ENCODE measurements around the gene SF3B1.
A peak's percentile ranks its signal among the peaks of the same experiment; 100 is the strongest.
"Not testable (repeated sequence)": the region's sequence is repeated elsewhere in the genome, so short reads cannot be mapped to it uniquely, and the experiment has no call there.

The SF3B1 gene

GRCh38 chr2:197379918-197380309 lies 54.9 kb downstream of the SF3B1 start:
- DNase-seq (ENCODE audit: low spot score), result not testable (repeated sequence)

DNA sequence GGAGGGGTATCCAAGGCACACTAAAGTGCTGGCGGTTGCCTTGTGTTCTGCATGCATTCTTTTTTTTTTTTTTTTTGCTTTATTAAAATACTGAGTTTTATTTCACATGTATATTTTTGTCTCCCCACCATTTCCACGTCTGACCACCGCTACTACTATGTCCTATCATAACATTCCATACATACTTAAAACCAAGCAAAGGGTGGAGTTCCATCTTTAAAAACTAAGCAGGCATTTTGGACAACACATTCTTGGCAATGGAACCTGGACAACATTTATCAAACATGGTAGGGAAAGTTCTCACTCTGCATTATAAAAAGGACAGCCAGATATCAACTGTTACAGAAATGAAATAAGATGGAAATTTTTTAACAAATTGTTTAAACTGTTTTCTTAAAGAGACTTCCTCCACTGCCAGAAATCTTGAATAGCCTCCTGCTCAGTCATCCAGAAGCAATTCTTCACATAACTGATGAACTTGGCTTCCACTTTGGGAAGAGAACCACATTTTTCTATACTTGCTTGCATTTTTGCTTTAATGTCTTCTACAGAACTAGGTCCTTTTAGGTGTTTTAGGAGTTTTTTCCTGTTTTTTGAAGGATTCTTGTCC lies 55.4 kb downstream of the SF3B1 start:
- DNase-seq (ENCODE audit: low spot score), result not testable (repeated sequence)

DNA sequence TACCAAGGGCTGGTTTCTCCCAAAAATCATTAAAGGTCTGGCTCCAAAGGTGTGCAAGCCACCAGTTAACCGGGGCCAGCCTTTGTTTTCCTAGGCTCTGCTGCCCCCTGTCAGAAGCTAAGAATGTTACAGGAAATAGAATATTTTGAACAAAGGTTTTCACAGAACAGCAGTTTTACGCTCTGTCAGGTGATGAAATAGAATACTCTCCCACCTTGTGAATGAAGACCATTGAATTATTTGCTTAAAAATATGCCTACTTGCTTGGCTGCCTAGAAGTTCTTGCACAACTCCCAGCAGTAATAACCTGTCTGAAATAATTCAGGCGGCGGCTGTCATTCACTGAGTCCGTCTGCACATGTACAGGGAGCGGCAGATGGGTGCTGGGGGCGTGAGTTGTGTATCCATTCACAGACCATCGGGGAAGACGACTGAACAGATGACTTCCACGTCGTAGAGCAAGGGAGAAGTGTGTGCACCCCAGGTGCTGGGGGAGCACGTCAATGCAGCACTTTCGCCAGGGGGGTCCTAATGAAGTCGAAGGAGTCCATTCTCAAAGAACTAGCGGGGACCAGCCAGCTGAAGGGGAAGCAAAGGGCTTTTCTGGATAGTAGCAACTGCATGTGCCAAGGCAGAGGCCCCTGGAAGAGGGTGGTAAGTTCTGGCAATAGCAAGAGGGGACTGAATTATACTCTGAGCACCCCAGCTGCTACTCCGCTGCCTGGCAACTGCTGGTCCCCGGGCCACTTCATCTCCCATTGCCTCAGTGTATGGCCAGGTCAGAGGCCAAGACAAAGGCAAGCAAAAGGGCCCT lies 56.1 kb downstream of the SF3B1 start:
- DNase-seq (ENCODE audit: low spot score), result peak; percentile 64

DNA sequence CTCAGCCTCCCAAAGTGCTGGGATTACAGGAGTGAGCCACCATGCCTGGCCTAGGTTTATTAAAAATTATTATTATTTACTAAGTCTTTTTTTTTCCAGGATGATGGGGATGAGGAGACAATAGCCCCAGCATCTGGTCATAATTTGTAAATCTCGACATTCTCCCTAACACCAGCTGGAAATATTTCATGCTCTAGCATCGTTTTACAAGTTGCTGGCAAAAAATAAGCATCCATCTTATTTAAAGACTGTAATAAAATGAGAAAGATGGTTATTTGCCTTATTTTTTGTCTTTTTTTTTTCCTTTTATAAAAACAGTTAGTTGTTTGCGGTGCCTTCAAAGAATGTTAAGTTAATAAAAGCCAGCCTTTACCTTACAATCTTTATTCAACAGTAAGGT lies 56.7 kb downstream of the SF3B1 start:
- DNase-seq (ENCODE audit: low spot score), result no peak

GRCh38 chr2:197377670-197378069 lies 57.2 kb downstream of the SF3B1 start:
- no peak for DNase-seq (ENCODE audit: low spot score)

- DNase-seq (ENCODE audit: low spot score), result peak; percentile 21
Measured at GRCh38 chr2:197372592-197372991, 62.2 kb downstream of the SF3B1 start.

DNA sequence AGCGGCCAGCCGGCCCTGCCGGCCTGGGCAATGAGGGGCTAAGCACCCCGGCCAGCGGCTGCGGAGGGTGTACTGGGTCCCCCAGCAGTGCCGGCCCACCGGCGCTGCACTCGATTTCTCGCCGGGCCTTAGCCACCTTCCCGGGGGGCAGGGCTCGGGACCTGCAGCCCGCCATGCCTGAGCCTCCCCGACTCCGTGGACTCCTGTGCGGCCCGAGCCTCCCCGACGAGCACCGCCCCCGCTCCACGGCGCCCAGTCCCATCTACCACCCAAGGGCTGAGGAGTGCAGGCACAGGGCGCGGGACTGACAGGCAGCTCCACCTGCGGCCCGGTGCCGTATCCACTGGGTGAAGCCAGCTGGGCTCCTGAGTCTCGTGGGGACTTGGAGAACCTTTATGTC lies 64.2 kb downstream of the SF3B1 start:
- DNase-seq (ENCODE audit: low spot score), result not testable (repeated sequence)

GRCh38 chr2:197369933-197370320 lies 64.9 kb downstream of the SF3B1 start:
- no peak for DNase-seq (ENCODE audit: low spot score)

DNA sequence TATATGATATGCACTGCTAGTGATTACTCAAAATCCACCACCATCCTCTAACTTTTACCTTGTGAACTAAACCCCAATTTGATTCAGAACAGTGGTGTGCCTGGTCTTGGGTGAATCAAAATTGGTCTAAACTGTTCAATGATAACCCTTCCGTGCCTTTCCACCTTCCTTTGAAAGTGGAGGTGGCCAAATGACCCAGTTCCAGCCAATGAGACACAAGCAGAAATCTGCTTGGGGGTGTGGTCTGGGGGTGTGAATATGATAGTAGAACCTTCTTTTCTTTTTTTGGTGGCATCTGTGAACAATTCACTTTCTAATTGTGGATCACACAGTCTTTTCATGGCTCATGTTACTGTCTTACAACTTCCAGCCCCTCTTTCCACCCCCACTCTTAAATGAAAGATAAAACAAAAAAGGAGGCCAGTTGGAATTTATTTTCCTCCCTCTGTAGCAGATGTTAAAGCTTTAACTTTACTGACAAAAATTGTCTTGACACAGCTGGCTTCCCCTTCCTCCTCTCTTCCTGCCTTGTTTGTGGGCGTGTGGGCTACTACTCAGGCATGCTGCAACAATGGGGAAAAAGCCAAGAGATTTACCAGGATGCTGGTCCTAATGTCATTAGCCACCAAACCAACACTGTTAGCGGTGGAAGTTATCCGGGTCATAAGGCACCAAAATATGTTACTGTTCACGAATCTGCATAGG lies 65.4 kb downstream of the SF3B1 start:
- DNase-seq (ENCODE audit: low spot score), result peak; percentile 15

DNA sequence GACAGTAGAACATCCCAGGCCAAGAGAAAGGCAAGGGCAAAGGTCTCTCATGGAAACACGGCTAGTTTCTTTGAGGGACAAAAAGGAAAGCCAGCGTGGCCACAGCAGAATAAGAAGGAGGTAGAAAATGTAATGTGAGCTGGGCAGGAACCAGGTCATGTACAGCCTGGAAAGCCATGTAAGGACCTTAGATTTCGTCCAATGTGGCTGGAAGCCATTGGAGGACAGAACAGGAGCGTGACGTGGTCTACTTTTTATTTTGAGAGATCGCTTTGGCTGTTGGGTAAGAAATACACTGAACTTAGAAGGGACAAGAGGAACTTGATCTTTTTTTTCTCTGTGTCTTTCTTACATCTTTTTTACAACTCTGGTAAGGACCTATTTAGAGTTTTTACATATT lies 66.4 kb downstream of the SF3B1 start:
- no peak for DNase-seq (ENCODE audit: low spot score)

- DNase-seq (ENCODE audit: low spot score), result no peak
Measured at GRCh38 chr2:197363998-197364397, 70.8 kb downstream of the SF3B1 start.

DNA sequence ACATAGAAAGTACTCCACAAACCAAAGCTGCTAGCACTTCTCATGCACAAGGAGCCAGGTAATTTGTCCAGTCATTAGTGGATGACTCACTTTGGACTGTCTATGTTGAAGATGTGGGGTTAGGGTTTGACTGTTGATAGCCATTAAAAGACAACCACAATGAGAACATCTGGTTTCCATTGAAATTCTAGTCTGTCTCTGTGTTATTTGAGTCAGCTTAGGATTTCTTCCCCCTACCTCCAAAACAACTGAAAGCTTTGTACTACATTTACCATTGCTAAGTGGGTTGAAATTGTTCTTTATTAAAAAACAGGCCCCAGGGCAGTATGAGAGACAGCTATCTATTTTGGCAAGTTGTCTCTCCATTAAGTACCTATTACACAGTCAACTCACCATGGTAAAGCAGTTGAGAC lies 74.1 kb downstream of the SF3B1 start:
- peak; percentile 65 for DNase-seq (ENCODE audit: low spot score)

DNA sequence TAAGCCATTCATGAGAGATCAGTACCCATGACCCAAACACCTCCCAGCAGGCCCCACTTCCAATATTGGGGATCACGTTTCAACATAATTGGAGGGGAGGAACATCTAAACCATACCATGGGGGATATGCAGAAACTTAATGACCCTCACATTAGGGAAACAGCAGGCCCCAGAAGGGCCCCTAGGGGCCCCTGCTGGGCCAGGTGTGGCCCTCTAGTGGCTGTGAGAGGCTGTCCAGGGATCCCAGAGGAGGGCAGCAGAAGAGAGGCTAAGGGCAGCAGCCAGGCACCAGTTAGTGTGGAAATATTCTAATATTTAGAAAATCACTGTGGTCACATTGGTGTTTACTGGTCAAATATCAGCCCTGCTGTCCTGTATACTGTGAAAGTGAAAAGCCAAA lies 75.0 kb downstream of the SF3B1 start:
- no peak for DNase-seq (ENCODE audit: low spot score)

GRCh38 chr2:197358931-197359330 lies 75.9 kb downstream of the SF3B1 start:
- peak; percentile 44 for DNase-seq (ENCODE audit: low spot score)

- no peak for DNase-seq (ENCODE audit: low spot score)
Measured at GRCh38 chr2:197357986-197358385, 76.8 kb downstream of the SF3B1 start.

DNA sequence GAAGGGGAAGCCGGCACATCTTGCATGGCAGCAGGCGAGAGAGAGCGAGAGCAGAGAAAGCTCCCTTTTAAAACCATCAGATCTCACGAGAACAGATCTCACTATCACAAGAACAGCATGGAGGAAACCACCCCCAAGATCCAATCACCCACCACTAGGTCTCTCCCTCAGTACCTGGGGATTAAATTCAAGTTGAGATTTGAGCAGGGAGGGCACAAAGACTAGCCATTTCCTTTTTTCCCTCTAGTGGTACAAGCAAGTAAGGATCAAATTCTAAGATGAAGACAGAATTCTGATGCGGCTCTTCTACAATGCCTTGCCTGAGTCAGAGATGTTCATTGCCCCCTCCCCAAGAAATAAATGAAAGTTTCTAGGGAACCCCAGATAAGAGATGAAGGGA lies 78.7 kb downstream of the SF3B1 start:
- no peak for DNase-seq (ENCODE audit: low spot score)

DNA sequence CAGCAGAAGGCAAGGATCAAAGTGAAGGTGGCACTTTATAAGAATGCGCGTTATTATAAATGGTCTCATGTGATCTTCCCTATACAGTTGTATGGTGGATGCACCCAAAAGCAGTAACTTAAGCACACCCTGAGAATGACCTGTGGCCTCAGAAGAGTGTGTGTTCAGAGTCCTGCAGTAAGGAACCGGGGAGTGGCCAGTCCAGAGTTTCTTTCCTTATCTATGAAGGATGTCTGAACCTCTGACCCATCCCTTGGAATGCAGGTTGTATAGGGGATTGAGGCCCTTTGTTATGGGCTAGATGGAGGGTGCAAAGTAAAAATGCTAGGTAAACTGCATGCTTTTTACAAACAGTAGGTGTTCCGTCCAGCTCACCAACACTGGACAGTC lies 80.7 kb downstream of the SF3B1 start:
- DNase-seq (ENCODE audit: low spot score), result no peak

GRCh38 chr2:197353393-197354168 lies 81.2 kb downstream of the SF3B1 start:
- no peak for DNase-seq (ENCODE audit: low spot score)

DNA sequence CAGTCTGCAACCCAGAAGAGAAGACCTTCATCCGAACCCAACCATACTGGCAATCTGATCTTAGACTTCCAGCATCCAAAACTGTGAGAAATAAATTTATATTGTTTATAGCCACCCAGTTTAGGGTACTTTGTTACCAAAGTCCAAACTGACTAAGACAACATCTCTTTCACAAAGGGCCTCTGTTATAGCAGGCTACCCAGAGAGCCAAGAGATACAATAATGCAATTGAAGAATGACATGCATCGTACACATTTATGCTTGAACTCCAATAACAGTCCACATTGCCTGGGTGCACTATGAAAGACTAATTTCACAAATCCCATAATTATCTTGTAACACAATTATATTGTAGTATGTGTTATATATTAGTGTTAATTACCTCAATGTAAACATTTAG lies 85.1 kb downstream of the SF3B1 start:
- no peak for DNase-seq (ENCODE audit: low spot score)

- DNase-seq (ENCODE audit: low spot score), result no peak
Measured at GRCh38 chr2:197348721-197349360, 86.0 kb downstream of the SF3B1 start.

DNA sequence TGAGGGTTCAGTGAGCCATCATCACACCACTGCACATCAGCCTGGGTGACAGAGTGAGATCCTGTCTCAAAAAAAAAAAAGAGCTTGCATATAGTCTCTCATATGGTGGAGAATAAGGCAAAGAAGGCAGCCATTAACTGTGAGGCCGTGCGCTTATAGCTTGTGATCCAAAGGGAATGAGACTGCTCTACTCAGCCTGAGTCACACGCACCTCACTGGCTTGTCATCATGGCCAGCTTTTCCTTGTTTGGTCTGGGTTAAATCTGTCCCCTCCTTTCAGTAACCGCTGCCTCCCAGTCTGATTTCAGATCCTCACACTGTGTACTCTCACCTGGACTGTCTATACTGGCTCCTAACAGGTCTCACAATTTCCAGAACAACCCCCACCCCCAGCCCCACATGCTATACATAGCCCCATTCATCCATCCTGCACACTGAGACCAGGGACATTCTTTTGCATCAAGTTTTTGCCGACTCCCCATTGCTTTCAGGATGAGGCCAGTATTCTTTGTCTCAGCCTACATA lies 88.9 kb downstream of the SF3B1 start:
- DNase-seq (ENCODE audit: low spot score), result no peak

GRCh38 chr2:197343968-197344367 lies 90.9 kb downstream of the SF3B1 start:
- DNase-seq (ENCODE audit: low spot score), result not testable (repeated sequence)
